ENCODE measurements around the gene OR2T5.
"Not testable (repeated sequence)": the region's sequence is repeated elsewhere in the genome, so short reads cannot be mapped to it uniquely, and the experiment has no call there.

- TF ChIP-seq ARNTL (CRISPR knock-in tag; IDR thresholded peaks at IDR 0.05; ENCODE audit: borderline replicate concordance, low read depth); SNAI2 (CRISPR knock-in tag; IDR thresholded peaks at IDR 0.05); GLIS3 (CRISPR knock-in tag; IDR thresholded peaks at IDR 0.05); CREB5 (CRISPR knock-in tag; IDR thresholded peaks at IDR 0.05; ENCODE audit: low read depth); CSDC2 (CRISPR knock-in tag; IDR thresholded peaks at IDR 0.05); ZNF8 (CRISPR knock-in tag; IDR thresholded peaks at IDR 0.05); ZNF70 (CRISPR knock-in tag; IDR thresholded peaks at IDR 0.05); ZFP30 (CRISPR knock-in tag; IDR thresholded peaks at IDR 0.05): not testable (repeated sequence)
Observed at GRCh38 chr1:248537449-248537848, 49.1 kb downstream of the OR2T5 start.
